ENCODE results near the gene CTNNA3.
"Not testable (repeated sequence)": the region's sequence is repeated elsewhere in the genome, so short reads cannot be mapped to it uniquely, and the experiment has no call there.

CTNNA3 gene

DNA sequence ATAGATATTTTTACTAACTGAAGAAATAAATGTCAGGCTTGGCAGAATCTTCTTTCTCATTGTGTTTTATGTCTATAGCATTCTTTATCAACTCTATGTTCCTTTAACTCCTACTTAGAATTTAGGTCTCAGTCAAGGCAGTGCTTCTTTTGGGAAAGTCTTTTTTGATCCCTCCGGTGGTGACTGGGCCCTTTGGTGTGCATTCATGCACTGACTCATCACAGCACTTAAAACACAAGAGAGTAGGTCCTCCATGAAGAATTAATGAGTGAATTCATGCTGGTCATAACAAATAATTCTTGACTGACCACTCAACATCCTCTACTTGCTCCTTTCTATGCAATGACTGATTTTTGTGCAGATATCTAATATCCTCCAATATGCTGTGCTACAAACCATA, 1229.0 kb downstream of the CTNNA3 start:
- DNase-seq, result no peak

DNA sequence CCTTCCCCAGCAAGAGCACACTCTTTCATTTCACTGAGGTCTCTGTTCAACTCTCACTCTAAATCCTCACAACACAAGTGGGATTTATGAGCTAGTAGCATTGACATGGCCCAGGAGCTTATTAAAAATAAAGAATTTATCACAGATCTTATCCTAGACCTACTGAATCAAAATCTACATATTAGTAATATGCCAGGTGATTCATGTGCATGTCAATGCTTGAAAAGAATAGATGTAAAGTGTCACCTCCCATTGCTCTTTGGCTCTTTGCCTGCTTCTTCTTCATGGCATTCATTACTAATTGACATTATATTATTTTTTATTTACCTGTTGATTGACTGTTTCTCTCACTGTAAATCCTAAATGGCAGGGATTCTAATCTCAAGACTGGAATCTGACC, 1229.4 kb downstream of the CTNNA3 start:
- no peak for DNase-seq

DNA sequence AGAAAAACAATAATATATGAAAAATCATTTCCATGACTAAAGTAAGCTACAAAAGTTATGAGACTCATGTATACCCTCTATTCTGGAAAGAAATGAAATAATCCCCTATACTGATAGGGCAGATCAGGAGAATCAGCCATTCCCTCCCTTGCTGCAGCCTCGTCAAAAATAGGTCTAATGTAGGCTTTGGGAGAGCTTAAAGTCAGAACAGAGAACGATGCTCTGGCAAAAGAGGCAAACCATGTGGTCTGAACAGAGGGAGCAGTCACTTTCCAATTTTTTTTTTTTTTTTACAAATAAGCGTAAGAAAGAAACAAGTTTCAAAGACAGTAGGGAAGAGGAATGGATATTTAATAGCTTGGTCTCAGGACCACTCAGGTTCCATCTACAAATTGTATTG, 1232.4 kb downstream of the CTNNA3 start:
- no peak for DNase-seq

DNA sequence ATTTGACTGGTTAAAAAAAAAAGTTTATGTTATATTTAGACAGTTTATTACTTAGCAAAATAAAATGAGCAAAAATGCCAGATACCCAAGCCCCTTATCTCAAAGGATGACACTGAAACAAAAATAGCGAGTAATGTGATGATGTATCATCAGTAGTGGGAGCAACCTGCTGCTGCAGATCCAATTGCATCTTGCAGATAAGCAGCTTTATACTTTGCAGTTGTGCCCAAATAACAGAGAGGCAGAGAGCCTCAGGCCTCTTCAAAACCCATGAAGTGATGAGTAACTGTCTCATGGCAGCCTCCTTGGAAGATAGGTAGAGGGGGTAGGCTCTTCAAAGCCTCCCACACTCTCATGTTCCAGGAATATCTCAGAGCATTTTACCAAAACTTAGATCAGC, 1238.4 kb downstream of the CTNNA3 start:
- DNase-seq, result no peak

DNA sequence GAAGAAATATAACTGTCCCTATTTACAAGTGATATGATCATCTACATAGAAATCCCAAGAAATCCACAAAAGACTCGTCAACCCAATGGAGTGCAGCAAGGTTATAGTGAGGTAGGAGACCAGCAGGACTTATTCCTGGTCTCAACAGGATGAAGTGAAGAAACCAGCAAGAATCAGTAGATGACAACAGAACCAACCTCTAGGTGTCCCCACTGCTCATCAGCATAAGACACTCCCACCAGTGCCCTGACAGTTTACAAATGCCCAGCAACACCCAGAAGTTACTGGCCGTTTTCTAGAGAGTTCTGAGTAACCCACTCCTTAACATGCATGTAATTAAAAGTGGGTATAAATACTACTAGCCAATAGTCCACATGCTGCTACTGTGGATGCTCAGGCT, 1240.7 kb downstream of the CTNNA3 start:
- no peak for DNase-seq

DNA sequence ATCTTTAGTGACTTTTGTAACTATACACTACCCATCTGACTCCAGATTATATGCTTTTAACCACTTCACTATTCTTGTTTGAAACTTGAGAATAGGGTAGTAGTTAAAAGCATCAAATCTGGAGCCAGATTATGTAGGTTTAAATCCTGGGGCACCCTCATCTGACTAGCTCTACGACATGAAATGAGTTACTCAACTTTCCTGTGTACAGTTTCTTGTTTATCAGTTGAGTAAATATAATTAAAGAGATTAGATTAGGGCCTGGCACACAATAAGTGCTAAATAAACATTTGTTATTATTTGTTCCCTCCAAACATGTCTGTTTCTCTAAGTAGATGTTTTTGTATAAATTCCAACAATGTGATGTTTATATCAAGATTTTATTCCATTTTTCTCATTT, 1255.4 kb downstream of the CTNNA3 start:
- DNase-seq, result no peak

DNA sequence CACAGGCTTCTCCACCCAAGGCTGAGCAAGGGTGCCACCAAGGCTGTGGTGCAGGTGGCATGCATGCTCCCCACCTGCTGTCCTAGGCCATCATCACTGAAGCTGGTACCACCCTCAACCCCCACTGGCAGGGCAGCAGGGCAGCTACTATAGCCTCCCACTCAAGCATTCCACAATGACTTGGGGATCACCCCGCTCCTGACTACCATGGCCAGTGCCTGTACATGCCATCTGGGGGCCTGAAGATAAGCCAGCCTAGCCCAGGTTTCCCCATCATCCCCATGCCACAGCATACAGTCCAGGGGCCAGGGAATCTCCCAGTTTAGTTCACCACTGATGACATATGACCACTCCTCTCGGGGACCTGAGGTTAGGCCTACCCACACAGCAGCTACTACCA, 1281.1 kb downstream of the CTNNA3 start:
- no peak for DNase-seq

DNA sequence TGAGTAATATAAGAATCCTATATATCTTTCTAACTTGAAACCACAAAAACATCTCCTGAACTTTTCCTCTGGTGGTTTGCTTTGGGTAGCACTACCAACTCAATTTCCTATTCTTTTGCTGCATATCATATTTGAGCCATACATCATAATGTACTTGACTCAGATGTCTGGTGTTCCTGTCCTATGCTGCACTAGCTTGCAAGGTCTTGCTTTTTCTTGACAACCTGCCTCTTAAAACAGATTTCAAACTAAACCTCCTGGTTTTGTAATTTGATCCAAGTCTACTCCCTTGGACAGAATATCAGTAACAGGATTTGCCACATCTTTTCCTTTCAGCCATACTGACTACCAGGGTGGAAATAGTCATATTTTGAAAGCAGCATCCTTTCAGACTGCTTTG, 1290.4 kb downstream of the CTNNA3 start:
- DNase-seq, result no peak

DNA sequence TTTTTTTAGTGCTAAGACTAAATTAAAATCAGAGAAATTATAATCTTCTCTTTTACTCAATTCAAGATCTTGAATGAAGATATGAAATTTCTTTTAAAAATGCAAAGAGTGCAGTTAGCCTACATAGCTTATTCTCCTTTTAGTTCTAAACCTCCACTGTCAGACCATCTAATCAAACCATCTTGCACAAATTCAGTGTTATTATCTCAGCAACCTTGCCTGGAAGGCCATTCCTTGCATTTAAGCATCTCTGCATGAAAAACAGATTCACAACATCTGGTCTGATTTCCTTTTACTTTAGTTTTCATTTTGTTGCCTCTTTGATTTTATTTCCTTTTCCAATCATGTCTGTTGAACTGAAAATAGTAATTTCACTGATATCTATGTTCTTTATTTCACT, 1297.3 kb downstream of the CTNNA3 start:
- DNase-seq, result no peak

DNA sequence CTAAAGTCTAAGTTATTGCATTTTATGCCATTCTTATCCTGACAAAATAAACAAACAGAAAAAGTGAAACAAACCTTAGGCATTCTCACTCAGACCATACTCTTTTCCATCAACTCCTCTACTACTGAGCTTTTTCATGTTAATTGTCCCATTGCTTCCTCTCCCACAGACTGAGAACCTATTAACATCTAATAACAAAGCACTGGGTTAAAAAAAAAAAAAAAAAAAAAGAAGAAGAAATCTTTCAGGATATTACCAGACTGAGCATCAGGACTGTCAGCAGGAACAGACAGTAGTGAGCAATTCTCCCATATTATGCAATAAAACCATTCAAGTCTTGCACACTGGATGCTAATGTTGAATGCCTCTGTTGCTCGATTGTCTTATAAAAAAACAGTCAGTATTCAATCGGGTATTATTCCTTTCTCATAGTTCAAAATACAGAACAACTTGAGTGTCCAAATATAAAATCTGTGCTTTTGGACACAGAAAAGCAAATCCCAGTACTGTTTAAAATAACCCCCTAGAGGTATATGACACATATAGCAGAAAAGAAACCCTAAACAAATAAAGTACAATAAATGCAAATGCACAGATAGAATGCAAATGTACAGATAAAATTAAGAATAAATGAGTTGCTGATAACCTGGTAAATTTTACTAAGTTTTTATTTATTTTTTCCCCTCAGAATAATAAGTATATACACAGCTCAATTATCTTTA, 1301.5 kb downstream of the CTNNA3 start:
- no peak for DNase-seq

DNA sequence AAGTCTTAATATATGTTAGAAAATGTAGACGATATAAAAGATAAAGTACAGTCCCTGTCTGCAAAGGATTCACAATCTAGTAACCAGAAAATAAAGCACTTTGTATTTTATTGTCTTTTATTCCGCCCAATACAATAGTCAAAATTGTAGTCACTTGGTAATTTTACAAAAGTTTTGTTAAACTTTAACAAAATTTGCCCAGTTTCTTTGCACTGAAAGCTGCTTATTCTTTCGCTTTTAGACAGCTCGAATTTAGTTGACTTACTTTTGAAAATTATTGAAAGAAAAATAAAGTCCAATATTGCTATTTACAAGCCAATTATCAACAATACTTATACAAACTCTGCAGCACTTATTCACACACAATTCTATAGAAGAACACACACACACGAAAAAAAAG, 1305.1 kb downstream of the CTNNA3 start:
- DNase-seq, result no peak

DNA sequence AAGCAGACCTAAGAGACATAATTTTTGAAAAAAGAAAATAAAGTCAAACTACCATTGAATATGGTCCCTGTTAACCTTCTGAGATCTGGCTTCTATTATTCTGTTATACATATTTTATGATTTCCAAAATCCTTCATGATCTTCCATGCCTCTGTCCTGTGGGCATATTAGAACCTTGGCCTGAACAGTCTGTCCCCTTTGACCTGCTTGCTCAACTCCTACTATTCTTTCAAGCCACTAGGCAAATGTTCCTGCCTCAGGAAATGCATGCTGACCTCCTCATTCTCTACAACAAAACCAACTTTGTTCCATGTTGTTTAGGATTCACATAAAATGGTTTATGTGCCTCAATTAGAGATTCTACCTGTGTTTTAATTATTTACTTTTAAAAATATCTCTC, 1315.0 kb downstream of the CTNNA3 start:
- no peak for DNase-seq

DNA sequence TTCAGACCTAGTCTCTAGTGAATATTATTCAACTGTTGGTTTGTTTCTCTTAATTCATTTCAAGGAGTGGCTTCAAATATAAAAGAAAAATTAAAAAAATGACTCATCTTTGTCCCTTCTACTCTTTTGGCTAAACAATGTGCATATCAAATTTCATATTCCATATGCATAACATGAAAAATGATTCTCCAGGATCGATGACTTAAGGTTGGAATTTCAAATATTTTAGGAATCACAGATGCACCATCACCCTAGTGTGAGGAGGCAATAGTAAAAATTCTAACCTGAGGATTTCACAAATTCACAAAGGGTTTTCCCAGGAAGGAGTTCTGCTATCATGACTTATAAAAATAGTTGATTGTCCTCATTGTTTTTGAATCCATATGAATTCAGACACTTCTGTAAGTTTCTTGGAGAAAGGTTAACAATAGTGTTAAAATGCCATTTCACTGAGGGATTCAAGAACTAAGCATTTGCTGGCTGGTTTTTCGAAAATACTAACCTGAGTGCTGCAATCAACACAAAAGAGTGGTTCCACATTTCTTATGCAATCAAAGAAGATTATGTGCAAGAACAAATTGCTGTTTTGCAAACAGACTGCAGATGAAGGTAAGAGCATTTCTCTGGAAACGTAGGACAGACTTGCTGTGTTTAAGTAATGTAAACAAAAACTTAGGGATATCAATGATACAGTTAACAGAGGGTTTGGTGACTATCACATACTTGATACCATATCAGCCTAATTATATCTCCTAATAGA, 1317.7 kb downstream of the CTNNA3 start:
- no peak for DNase-seq

DNA sequence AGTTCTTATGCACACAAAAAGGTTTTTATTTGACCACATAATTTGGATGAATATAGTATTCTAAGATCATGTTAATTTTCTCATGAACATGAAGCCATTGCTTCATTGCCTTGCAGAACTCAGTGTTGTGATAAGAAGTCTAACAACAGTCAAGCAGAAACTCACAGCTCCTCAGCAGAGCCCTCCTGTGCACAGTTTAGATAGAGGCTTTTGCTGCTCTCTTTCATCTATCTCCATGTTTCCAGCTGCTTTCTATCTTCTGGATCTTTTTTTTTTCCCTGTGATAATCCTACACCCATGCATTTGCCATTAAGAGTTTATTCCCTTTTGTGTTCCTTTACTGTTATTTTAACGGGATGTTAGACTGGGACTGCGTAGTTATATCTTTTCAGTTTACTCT, 1327.8 kb downstream of the CTNNA3 start:
- no peak for DNase-seq

DNA sequence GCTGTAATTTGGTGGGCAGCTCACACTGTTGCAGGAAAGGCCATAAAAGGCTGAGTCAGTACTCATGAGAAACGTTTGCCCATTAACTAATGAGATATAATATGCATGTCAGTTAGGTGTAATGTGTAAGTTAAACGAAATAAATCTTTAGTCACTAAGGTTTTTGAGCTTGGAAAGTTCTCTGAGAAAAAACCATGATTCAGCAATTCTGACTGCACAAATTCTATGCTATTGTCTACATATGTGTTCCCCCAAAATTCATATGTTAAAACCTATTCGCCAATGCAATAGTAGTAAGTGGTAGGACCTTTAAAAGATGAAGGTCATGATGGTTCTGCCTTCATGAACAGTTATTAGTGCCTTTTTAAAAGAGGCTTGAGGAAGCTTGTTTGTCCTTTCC, 1329.8 kb downstream of the CTNNA3 start:
- no peak for DNase-seq

DNA sequence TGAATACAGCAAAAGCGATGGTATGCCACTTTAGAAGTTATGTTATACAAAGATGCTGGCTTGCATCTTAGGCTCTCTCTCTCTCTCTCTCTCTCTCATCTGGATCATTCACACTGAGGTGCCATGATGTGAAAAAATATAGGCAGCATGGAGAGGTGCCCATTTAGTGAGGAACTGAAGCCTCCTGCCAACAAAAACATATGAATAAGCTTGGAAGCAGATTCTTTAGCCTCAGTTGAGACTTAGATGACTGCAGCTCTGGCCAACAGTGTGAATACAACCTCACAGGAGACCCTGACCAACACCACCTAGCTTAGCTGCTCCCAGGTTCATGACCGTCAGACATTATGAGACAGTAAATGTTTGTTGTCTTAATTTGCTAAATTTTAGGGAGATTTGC, 1330.3 kb downstream of the CTNNA3 start:
- DNase-seq, result no peak

DNA sequence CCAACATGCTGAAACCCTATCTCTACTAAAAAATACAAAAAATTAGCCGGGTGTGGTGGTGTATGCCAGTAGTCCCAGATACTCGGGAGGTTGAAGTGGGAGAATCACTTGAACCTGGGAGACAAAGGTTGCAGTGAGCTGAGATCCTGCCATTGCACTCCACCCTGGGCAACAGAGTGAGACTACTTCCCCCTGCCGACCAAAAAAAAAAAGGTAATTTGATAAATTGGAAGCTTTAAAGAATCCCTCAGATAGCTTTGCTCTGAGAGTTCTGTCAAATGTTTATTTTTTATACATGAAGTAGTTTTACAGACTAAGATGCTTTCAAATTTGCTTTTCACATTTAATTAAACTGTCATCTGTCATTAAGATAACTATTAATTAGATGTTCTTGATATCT, 1333.5 kb downstream of the CTNNA3 start:
- no peak for DNase-seq

DNA sequence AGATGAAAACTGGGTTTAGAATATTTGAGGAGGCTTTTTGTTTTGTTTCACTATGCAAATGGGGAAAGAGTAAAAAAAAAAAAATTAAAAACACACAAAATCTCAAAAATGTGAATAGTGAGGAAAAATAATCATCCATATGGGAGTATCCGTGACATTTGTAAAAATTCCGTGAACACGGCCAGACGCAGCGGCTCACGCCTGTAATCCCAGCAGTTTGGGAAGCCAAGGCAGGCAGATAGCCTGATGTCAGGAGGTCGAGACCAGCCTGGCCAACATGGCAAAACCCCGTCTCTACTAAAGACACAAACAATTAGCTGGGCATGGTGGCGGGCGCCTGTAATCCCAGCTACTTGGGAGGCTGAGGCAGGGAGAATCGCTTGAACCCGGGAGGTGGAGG, 1342.2 kb downstream of the CTNNA3 start:
- DNase-seq, result not testable (repeated sequence)

DNA sequence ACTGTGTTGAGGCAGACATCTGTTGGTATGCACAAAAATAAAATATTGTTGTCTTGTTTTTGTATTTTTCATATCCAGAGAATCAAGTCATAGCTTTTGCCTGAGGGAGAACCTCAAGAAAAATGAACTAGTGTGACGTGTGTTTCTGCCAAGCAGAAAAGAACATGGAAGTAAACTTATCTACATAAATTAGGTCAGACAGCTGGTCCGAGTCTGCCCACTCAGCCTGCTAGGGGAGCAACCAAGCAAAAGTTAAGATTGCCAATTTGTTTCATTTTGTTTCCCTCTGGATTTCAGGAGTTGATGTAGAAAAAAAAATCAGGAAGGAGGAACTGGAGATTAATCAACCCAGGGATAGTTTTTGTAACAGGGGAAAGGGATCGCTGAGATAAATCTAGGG, 1342.6 kb downstream of the CTNNA3 start:
- no peak for DNase-seq

DNA sequence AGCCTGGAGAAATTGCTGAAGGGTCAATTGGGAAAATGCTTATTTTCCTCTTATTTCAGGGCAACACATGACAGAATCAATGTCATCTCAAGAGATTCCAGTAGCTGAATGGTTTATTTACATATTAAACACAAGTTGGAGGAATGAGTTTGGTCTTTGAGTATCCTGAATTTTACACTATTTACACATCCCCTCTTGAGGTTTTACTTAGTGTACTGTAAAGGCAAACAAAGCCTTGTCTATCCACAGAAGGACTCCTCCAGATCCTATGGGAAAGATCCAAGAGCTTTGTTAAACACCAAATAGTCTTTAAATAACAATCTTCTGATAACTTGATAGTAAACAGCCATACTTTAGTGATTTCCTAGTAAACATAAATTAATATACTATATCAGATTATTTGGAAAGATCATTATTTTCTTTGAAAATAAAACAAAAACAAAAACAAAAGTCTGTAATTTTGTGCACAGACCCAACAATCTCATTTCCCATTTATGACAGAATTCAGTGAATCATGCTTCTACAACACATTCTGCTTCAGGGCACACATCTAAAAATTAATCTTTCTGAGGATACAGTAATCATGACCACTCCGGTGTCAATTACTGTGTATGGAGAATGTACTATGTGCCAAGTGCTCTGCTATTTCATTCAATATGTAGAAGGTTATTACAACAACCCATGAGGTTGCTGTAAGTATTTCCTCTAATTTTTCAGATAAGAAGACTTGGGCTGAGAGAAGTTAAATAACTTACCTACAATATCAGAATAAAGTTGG, 1345.2 kb downstream of the CTNNA3 start:
- DNase-seq, result no peak

DNA sequence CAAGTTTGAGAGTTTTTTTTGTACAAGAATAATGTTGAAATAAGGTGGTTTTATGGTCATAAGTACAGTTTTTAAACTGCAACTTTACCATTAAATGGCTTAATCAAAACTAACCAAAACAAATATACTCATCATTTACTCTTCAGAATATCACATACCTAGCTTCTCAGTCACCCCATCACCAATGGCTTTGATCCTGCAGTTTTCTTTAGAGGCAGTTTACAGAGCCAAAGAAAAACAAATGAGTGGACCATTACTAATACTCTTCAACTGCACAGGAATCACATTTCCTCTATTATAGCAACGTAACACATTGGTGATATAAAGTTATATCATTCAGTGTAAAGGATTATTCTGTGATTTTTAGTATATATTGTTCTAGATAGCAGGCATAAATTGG, 1346.3 kb downstream of the CTNNA3 start:
- DNase-seq, result no peak

DNA sequence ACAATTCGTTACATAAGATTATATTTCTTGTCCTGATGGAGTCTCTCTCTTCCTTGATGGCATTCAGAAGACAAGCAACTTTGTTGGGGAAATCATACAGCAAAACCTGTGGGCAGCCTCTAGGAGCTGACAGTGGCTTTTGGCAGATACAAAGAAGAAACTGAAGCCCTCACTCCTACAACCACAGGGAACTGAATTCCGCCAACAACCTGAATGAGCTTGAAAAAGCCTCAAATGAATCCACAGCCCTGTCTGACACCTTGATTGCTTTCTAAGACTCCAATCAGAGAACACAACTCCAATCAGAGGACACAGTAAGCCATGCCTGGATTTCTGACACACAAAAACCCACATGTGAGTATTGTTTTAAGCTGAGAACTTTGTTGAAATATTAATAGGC, 1346.9 kb downstream of the CTNNA3 start:
- DNase-seq, result no peak

DNA sequence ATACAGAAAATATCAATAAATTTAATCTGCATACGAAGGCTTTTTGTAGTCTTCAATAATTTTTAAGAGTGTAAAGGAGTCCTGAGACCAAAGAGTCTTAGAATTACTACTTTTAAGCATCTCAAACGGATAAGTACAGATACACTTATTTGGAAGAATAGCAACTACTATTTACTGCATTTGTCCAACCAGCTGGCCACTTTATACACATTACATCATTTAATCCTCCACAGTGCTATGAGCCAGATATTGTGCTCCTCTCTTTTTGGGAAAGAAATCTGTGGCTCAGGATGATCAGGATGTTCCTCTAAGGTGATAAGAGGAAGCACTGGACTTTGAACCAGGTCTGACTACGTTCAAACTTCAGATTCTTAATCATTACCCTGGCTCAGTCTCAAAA, 1358.8 kb downstream of the CTNNA3 start:
- DNase-seq, result no peak

DNA sequence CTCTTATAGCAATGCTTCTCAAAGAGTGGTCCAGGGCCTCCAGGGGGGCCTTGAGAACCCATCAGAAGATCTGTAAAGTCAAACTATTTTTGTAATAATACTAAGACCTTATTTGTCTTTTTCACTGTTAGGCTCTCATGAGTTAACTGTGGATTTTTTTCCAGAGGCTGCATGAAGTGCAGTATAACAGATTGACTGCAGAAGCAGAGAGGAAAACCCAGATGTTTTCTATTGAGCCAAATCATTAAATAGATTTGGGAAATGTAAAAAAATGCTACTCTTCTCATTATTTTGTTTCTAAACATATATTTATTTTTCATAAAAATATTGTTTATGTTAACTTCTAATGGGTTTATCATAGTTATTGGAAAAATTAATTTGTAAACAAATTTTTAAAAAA, 1359.2 kb downstream of the CTNNA3 start:
- no peak for DNase-seq

Data from stimulated activated CD4-positive, alpha-beta T cell treated with anti-CD3 and anti-CD28 coated beads, Interleukin-4, amount 100 ng/mL, for 1 hour (primary cell).